ENCODE results near the gene NELFB. TPM values are rescaled to one million over a fixed set of nuclear protein-coding genes. Genes with fewer than 3 reads are reported as not detected.

Gene NELFB
- total and polyA plus RNA-seq, 2 of the 4 experiments (the other 2 are of a cell fraction), result 36.9 to 66.0 TPM

- Histone ChIP-seq H2AK5ac (ENCODE audit: low read depth, low read length) (no peak within 1 kb of the TSS), H3K4me2 (ENCODE audit: low read depth, low read length) (no peak within 1 kb of the TSS), H3K9me3 (ENCODE audit: control insufficient read depth, insufficient read depth, low read length) (no peaks in the 10 kb centered on the region), H4K8ac (ENCODE audit: low read depth in 2 of 2, low read length in 2 of 2) (no peak within 1 kb of the TSS), H3K36me3 (ENCODE audit: control insufficient read depth, insufficient read depth, low read length) (no peaks in the 10 kb centered on the region), H3K23ac (ENCODE audit: low read depth, low read length) (no peak within 1 kb of the TSS), H3K14ac (replicated peaks; ENCODE audit: low read depth, low read length) (no peak within 1 kb of the TSS), H4K91ac (ENCODE audit: insufficient read depth, low read depth, low read length) (no peak within 1 kb of the TSS), H3K79me1 (ENCODE audit: low read depth in 1 of 2, low read length in 2 of 2) (no peaks in the 10 kb centered on the region), H4K5ac (ENCODE audit: low read depth, low read length) (no peak within 1 kb of the TSS), H3K9ac (ENCODE audit: low read depth, low read length) (no peak within 1 kb of the TSS), H3K27ac (ENCODE audit: insufficient read depth, low read length) (no peak within 1 kb of the TSS), H3K56ac (ENCODE audit: extremely low read depth, insufficient read depth, low read length) (no peak within 1 kb of the TSS), H4K20me1 (ENCODE audit: insufficient read depth, low read length) (no peaks in the 10 kb centered on the region), H3K27me3 (ENCODE audit: control insufficient read depth, insufficient read depth, low read length) (peaks cover 1% of the 10 kb centered on the region; the same call in 1 of the 2 replicates), H3K4ac (ENCODE audit: low read depth, low read length) (no peak within 1 kb of the TSS), H3K18ac (ENCODE audit: low read depth, low read length) (no peak within 1 kb of the TSS), H2BK5ac (ENCODE audit: low read depth, low read length, poor library complexity, severe bottlenecking) (no peak within 1 kb of the TSS), H2BK120ac (ENCODE audit: low read depth, low read length) (no peak within 1 kb of the TSS), H3K4me3 (ENCODE audit: insufficient read depth, low read depth, low read length) (no peak within 1 kb of the TSS), H2AFZ (replicated peaks; ENCODE audit: low read length, poor library complexity) (no peak within 1 kb of the TSS), H3K4me1 (ENCODE audit: control insufficient read depth, insufficient read depth, low read length) (peaks cover 2% of the 10 kb centered on the region; the same call in 1 of the 2 replicates), H3K9me1 (ENCODE audit: insufficient read depth, low read length) (no peaks in the 10 kb centered on the region), H2BK15ac (ENCODE audit: low read depth, low read length) (no peak within 1 kb of the TSS), H2BK20ac (ENCODE audit: low read depth, low read length) (no peak within 1 kb of the TSS), H2AK9ac (replicated peaks; ENCODE audit: low read depth, low read length, poor library complexity) (no peak within 1 kb of the TSS)
- no TSS peak for BruUV-seq (replicated peaks)
- intact Hi-C loops (cut with micrococcal nuclease) (no loop called here), in situ Hi-C loops (cut with MboI; ENCODE audit: low sequenced_read_pairs) (no loop called here), dilution Hi-C loops (cut with HindIII; ENCODE audit: low sequenced_read_pairs, unreplicated experiment) (no loop called here)
- no peak for ATAC-seq (ENCODE audit: low read depth)
- POLR2A ChIA-PET (ENCODE audit: unreplicated experiment), result interaction anchor here (0.6 kb wide), 1 partner anchor 30 kb away, joined by 16 read pairs; no protein-coding TSS in a partner anchor
- 61% methylated on average over 5 of the region's 14 CpGs; no CpG with 5 or more reads in 1 of the 2 experiments for WGBS, 2 experiments (ENCODE audit: extremely low coverage in 2 of 2, insufficient read length in 1 of 2)
- CTCF ChIA-PET, result no interaction called here
- DNase-seq, result no peak
- TF ChIP-seq MAZ (IDR thresholded peaks at IDR 0.05; ENCODE audit: borderline replicate concordance, low read depth, low read length) (no peak), MXI1 (IDR thresholded peaks at IDR 0.05; ENCODE audit: borderline replicate concordance, low read depth, low read length) (no peak), MAFK (IDR thresholded peaks at IDR 0.05; ENCODE audit: low read depth, low read length) (no peak), CHD1 (IDR thresholded peaks at IDR 0.05; ENCODE audit: low read depth, low read length) (no peak), SMC3 (IDR thresholded peaks at IDR 0.05; ENCODE audit: low read depth, low read length) (no peak), RFX5 (IDR thresholded peaks at IDR 0.05; ENCODE audit: low read depth, low read length) (no peak), BHLHE40 (IDR thresholded peaks at IDR 0.05; ENCODE audit: low read depth, low read length) (no peak), CEBPB (IDR thresholded peaks at IDR 0.05; ENCODE audit: low read depth, low read length) (no peak), POLR2A (IDR thresholded peaks at IDR 0.05; ENCODE audit: low read depth, low read length) (no peak), FOS (IDR thresholded peaks at IDR 0.05; ENCODE audit: low read depth, low read length) (no peak), RCOR1 (IDR thresholded peaks at IDR 0.05; ENCODE audit: insufficient replicate concordance, low read length) (no peak), NFE2L2 (IDR thresholded peaks at IDR 0.05; ENCODE audit: low read depth, low read length) (no peak)
- TF ChIP-seq, protein P1, sequence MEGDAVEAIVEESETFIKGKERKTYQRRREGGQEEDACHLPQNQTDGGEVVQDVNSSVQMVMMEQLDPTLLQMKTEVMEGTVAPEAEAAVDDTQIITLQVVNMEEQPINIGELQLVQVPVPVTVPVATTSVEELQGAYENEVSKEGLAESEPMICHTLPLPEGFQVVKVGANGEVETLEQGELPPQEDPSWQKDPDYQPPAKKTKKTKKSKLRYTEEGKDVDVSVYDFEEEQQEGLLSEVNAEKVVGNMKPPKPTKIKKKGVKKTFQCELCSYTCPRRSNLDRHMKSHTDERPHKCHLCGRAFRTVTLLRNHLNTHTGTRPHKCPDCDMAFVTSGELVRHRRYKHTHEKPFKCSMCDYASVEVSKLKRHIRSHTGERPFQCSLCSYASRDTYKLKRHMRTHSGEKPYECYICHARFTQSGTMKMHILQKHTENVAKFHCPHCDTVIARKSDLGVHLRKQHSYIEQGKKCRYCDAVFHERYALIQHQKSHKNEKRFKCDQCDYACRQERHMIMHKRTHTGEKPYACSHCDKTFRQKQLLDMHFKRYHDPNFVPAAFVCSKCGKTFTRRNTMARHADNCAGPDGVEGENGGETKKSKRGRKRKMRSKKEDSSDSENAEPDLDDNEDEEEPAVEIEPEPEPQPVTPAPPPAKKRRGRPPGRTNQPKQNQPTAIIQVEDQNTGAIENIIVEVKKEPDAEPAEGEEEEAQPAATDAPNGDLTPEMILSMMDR (conservative IDR thresholded peaks at IDR 0.05; ENCODE audit: low read depth, low read length), result no peak
- TF ChIP-seq, protein P2, sequence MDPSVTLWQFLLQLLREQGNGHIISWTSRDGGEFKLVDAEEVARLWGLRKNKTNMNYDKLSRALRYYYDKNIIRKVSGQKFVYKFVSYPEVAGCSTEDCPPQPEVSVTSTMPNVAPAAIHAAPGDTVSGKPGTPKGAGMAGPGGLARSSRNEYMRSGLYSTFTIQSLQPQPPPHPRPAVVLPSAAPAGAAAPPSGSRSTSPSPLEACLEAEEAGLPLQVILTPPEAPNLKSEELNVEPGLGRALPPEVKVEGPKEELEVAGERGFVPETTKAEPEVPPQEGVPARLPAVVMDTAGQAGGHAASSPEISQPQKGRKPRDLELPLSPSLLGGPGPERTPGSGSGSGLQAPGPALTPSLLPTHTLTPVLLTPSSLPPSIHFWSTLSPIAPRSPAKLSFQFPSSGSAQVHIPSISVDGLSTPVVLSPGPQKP (IDR thresholded peaks at IDR 0.05; ENCODE audit: borderline replicate concordance, low read depth, low read length), result no peak
These were observed 24.3 kb upstream of the NELFB start, which contains the start of gene SLC34A3 for GRCh38 chr9:137230705-137231371. Gene SLC34A3 (plus strand): TSS chr9:137230901. CDS start chr9:137231703, 802 bp downstream.

All from IMR-90 (cell line).